22Rv1 (cell line): Measurements from ENCODE around the gene BMPER.

Experiments
- H3K27ac ChIP-seq: fragments of 450-650 bp; 2 replicates; pipeline ENCODE4 v1.5.1; 2017
- ZFX ChIP-seq: fragments of 450-650 bp; IDR thresholded peaks from 2 replicates; pipeline ENCODE4 v1.6.1; 2017; ENCODE audit warnings: antibody characterized with exemption, borderline replicate concordance
- TF ChIP-seq, protein P1 (sequence below): fragments of 450-650 bp; IDR thresholded peaks from 2 replicates; pipeline ENCODE4 v1.5.1; 2017; ENCODE audit warnings: mild to moderate bottlenecking

BMPER gene

GRCh38 chr7:34054075-34054474 is 148.7 kb downstream of the BMPER start:
- H3K27ac ChIP-seq, result no peak overlapping the region
- TF ChIP-seq, protein P1, sequence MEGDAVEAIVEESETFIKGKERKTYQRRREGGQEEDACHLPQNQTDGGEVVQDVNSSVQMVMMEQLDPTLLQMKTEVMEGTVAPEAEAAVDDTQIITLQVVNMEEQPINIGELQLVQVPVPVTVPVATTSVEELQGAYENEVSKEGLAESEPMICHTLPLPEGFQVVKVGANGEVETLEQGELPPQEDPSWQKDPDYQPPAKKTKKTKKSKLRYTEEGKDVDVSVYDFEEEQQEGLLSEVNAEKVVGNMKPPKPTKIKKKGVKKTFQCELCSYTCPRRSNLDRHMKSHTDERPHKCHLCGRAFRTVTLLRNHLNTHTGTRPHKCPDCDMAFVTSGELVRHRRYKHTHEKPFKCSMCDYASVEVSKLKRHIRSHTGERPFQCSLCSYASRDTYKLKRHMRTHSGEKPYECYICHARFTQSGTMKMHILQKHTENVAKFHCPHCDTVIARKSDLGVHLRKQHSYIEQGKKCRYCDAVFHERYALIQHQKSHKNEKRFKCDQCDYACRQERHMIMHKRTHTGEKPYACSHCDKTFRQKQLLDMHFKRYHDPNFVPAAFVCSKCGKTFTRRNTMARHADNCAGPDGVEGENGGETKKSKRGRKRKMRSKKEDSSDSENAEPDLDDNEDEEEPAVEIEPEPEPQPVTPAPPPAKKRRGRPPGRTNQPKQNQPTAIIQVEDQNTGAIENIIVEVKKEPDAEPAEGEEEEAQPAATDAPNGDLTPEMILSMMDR, result no peak
- TF ChIP-seq ZFX, result no peak

- H3K27ac ChIP-seq, result no peak overlapping the region
- TF ChIP-seq, protein P1, result no peak
- no peak for TF ChIP-seq ZFX
These were observed 151.8 kb downstream of the BMPER start for GRCh38 chr7:34057136-34057535.

DNA sequence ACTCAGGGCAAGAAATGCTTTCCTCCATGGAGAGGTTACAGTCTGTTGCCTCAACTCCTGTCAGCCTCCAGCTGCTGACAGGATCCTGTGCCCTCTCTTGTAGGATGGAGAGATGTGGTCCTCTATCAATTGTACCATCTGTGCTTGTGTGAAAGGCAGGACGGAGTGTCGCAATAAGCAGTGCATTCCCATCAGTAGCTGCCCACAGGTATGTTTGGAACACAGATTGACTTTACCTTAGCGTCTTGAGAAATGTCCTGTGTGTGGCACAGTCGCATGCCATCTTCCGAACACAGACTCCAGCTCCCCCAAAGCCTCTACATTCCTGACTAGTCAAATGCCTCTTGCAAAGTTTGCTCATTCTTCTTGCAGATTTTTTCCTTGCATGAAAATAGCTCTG is 152.6 kb downstream of the BMPER start:
- no peak overlapping the region for H3K27ac ChIP-seq
- TF ChIP-seq ZFX, result no peak
- TF ChIP-seq, protein P1, result no peak

GRCh38 chr7:34058801-34059135 is 153.4 kb downstream of the BMPER start:
- no peak overlapping the region for H3K27ac ChIP-seq

GRCh38 chr7:34059136-34059828 is 153.9 kb downstream of the BMPER start:
- TF ChIP-seq, protein P1, result no peak
- TF ChIP-seq ZFX, result no peak
- no peak overlapping the region for H3K27ac ChIP-seq

More at GRCh38 chr7:34058801-34059135, 153.4 kb downstream of the BMPER start:
- TF ChIP-seq ZFX, result no peak
- TF ChIP-seq, protein P1, result no peak

GRCh38 chr7:34060196-34060947 is 155.0 kb downstream of the BMPER start:
- no peak for TF ChIP-seq ZFX
- TF ChIP-seq, protein P1, result no peak
- no peak overlapping the region for H3K27ac ChIP-seq

DNA sequence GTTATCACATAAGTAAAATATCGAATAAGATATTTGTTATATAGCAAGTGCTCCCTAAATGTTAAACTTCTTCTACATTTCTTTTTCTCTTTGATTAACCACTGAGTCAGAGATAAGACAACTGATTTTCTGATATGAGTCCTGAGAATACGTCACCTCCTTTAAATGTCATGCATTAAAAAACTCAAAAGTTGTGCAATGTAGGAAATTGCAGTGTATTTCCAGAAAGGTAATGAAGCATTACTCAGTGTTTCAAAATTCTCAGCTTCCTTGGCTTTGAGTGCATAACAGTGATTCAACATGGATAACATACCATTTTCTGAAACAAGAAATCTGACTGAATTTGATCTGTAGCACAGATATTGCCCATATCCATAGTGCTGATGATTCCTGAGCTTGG is 155.8 kb downstream of the BMPER start:
- TF ChIP-seq ZFX, result no peak
- TF ChIP-seq, protein P1, result no peak
- H3K27ac ChIP-seq, result no peak overlapping the region
